Naive thymus-derived CD4-positive, alpha-beta T cell (primary cell): ENCODE measurements around the gene PTPRK. TPM values are rescaled to one million over a fixed set of nuclear protein-coding genes. Genes with fewer than 3 reads are reported as not detected.

Experiments used
- ATAC-seq: fragments of 150-1000 bp; cut with Tn5 transposase; 2 replicates; pipeline ENCODE4 v1.10.0; 2021; ENCODE audit warnings: mild to moderate bottlenecking, moderate library complexity
- CTCF ChIA-PET: fragments of 350-600 bp; sonication (Branson Sonifier 250); formaldehyde crosslinking; loops from one replicate; lab custom pipeline; 2021; ENCODE audit warnings: antibody characterized with exemption; lab: Charles Lee
- POLR2A ChIA-PET: fragments of 350-600 bp; sonication (Branson Sonifier 250); formaldehyde crosslinking; loops from one replicate; lab custom pipeline; 2021; ENCODE audit warnings: antibody characterized with exemption, inconsistent platforms; lab: Charles Lee
- DNase-seq, 9 donors: peaks; one replicate each; pipeline versions ENCODE4 v3.0.0 to v3.0.0-alpha.2; 2020 to 2022; ENCODE audit warnings: mixed read lengths in 1 of 9
- H3K27ac ChIP-seq: one replicate; pipeline ENCODE4 v1.7.0; 2013; ENCODE audit warnings: mild to moderate bottlenecking, low read depth, low read length, moderate library complexity
- H3K27me3 ChIP-seq, 2 donors: one replicate each; pipeline ENCODE4 v1.7.0; 2013; ENCODE audit warnings: low read length in 2 of 2, mild to moderate bottlenecking in 2 of 2, moderate library complexity in 2 of 2; ENCODE audit not compliant: control insufficient read depth in 2 of 2, insufficient read depth in 2 of 2
- H3K36me3 ChIP-seq, 3 experiments: 1 replicate in 2 of 3; 2 replicates in 1 of 3; pipeline ENCODE4 v1.7.0; 2013; ENCODE audit warnings: low read length in 3 of 3, mild to moderate bottlenecking in 3 of 3, moderate library complexity in 1 of 3; ENCODE audit not compliant: insufficient read depth in 3 of 3, control insufficient read depth in 2 of 3
- H3K4me1 ChIP-seq, 2 donors: one replicate each; pipeline ENCODE4 v1.7.0; 2013; ENCODE audit warnings: low read length in 2 of 2, mild to moderate bottlenecking in 2 of 2, moderate library complexity in 1 of 2; ENCODE audit not compliant: control insufficient read depth in 2 of 2, insufficient read depth in 2 of 2
- H3K4me3 ChIP-seq: 2 replicates; pipeline ENCODE4 v1.7.0; 2013; ENCODE audit warnings: mild to moderate bottlenecking, low read length
- H3K9me3 ChIP-seq, 3 experiments: 1 replicate in 2 of 3; 2 replicates in 1 of 3; pipeline ENCODE4 v1.7.0; 2013; ENCODE audit warnings: low read length in 3 of 3; ENCODE audit not compliant: control insufficient read depth in 2 of 3
- H3K27ac Mint-ChIP-seq, 9 donors: one replicate each; pipeline ENCODE4 v1.8.0; 2020 to 2022; ENCODE audit warnings: mixed read lengths in 9 of 9, mild to moderate bottlenecking in 8 of 9, moderate library complexity in 5 of 9, inconsistent platforms in 2 of 9
- H3K27me3 Mint-ChIP-seq, 5 donors: one replicate each; pipeline ENCODE4 v1.8.0; 2021 to 2022; ENCODE audit warnings: mixed read lengths in 5 of 5, mild to moderate bottlenecking in 1 of 5
- H3K36me3 Mint-ChIP-seq, 5 donors: one replicate each; pipeline ENCODE4 v1.8.0; 2020 to 2022; ENCODE audit warnings: mixed read lengths in 5 of 5, mild to moderate bottlenecking in 3 of 5, inconsistent platforms in 1 of 5
- H3K4me1 Mint-ChIP-seq, 7 donors: one replicate each; pipeline ENCODE4 v1.8.0; 2020 to 2022; ENCODE audit warnings: mixed read lengths in 7 of 7, mild to moderate bottlenecking in 3 of 7, inconsistent platforms in 1 of 7
- H3K4me3 Mint-ChIP-seq, 10 donors: one replicate each; pipeline ENCODE4 v1.8.0; 2020 to 2022; ENCODE audit warnings: mild to moderate bottlenecking in 10 of 10, mixed read lengths in 10 of 10, moderate library complexity in 6 of 10, inconsistent platforms in 2 of 10
- H3K9me3 Mint-ChIP-seq, 11 donors: one replicate each; pipeline ENCODE4 v1.8.0; 2020 to 2022; ENCODE audit warnings: mixed read lengths in 11 of 11, mild to moderate bottlenecking in 4 of 11, inconsistent platforms in 1 of 11, moderate library complexity in 1 of 11
- intact Hi-C, 2 donors: fragments of 100-400 bp; cut with micrococcal nuclease; formaldehyde crosslinking; loops; one replicate each; pipeline ENCODE4 v1.15.1; 2023
- polyA plus RNA-seq, 2 donors: library from polyadenylated mRNA; unstranded; fragments of 300-500 nt; fragmentation: Illumina TruSeq; gene quantifications; one replicate each; pipeline ENCODE4 v1.2.3, GENCODE V29; 2021
- total RNA-seq, 6 experiments: library from RNA in 5 of 6; stranded (reverse) in 5 of 6; gene quantifications; 1 replicate in 5 of 6; 2 replicates in 1 of 6; pipeline ENCODE4 v1.2.3 and lab custom pipeline; 2021 to 2026

PTPRK gene
- total and polyA plus RNA-seq, 7 experiments from 2014 or later = 1.3 to 6.5 (median 2.3) TPM

DNA sequence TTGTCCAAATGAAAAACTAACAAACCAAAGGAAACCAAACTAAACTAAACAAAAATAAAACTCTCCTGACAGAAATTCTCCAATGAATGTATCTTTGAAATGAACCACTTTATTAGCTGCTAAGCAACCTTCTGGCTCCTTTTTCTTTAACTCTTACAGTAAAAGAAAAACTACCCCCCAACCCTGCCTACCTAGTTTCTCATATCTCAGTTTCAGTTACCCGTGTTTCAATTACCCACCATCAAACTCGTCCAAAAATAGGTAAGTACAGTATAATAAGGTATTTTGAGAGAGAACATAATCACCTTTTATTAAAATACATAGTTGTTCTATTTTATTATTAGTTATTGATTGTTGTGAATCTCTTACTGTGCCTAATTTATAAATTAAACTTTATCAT is 442.1 kb downstream of the PTPRK start:
- CTCF ChIA-PET = no interaction called here
- no peak overlapping the region for H3K27ac Mint-ChIP-seq

DNA sequence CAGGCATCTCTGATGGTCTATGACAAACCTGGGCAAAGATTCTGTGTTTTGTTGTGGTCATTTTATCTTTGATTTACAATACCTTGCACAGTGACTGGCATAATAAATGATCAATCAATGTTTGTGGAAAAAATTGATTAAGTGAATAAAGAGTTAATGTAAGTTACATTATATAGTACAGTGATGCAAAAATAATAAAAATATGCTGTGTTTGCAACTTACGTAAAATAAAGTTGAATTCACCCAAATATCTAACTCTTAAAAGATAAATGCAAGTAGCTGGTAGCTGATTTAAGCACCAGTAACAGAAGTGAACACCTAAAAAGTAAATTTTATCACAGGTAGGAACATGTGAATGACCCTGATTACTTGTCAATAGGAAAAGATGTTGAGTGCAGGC is 443.6 kb downstream of the PTPRK start:
- no peaks in the 10 kb centered on the region for H3K36me3 ChIP-seq
- no peak overlapping the region for H3K4me3 Mint-ChIP-seq
- peaks cover 0 to 8% (median 0%) of the 10 kb centered on the region in 5 donors for H3K27me3 Mint-ChIP-seq
- no peaks in the 10 kb centered on the region for H3K9me3 ChIP-seq
- no peak overlapping the region for H3K4me3 ChIP-seq
- intact Hi-C loops = no loop called here
- DNase-seq (no peak), ATAC-seq (no peak)
- H3K27ac ChIP-seq = no peak overlapping the region
- no peaks in the 10 kb centered on the region for H3K36me3 Mint-ChIP-seq
- H3K4me1 Mint-ChIP-seq = peaks cover 0 to 2% (median 0%) of the 10 kb centered on the region in 7 donors
- POLR2A ChIA-PET = no interaction called here
- peaks cover 0 to 6% (median 0%) of the 10 kb centered on the region in 11 donors for H3K9me3 Mint-ChIP-seq
- CTCF ChIA-PET = interaction anchor here (0.6 kb wide), 1 partner anchor 1297 kb away, joined by 7 read pairs; no protein-coding TSS in a partner anchor
- no peak overlapping the region for H3K27ac Mint-ChIP-seq
- H3K27me3 ChIP-seq = no peaks in the 10 kb centered on the region
- H3K4me1 ChIP-seq = no peaks in the 10 kb centered on the region

More for the DNA sequence above, 442.1 kb downstream of the PTPRK start:
- H3K36me3 Mint-ChIP-seq = no peaks in the 10 kb centered on the region
- H3K27me3 Mint-ChIP-seq = peaks cover 0 to 11% (median 0%) of the 10 kb centered on the region in 5 donors
- DNase-seq (no peak), ATAC-seq (no peak)
- H3K27me3 ChIP-seq = no peaks in the 10 kb centered on the region
- H3K4me3 ChIP-seq = no peak overlapping the region
- H3K9me3 ChIP-seq = no peaks in the 10 kb centered on the region
- H3K4me3 Mint-ChIP-seq = no peak overlapping the region
- POLR2A ChIA-PET = no interaction called here
- no peaks in the 10 kb centered on the region for H3K36me3 ChIP-seq
- intact Hi-C loops = no loop called here
- peaks cover 0 to 2% (median 0%) of the 10 kb centered on the region in 7 donors for H3K4me1 Mint-ChIP-seq
- H3K9me3 Mint-ChIP-seq = peaks cover 0 to 6% (median 0%) of the 10 kb centered on the region in 11 donors
- no peaks in the 10 kb centered on the region for H3K4me1 ChIP-seq
- no peak overlapping the region for H3K27ac ChIP-seq

DNA sequence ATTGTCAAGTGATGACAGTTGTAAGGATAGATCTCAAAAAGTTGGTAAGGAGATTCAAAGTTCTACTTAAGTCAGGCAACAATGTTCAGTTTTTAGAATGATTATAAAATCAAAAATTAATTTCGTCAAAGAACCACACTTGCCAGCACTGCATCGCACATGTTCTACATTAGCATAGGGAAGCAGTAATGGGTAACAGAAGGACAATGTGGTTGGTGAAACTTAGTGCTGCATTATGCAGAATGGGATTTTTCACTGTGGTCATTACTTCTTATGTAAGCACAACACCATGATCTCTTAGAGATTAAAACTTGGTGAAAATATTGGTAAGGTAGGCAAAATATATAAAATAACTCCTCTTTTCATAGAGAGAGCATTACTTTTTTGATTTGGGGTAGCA is 445.8 kb downstream of the PTPRK start:
- Histone ChIP-seq H3K27ac (no peak overlapping the region), H3K36me3 (no peaks in the 10 kb centered on the region), H3K4me3 (no peak overlapping the region), H3K9me3 (no peaks in the 10 kb centered on the region), H3K27me3 (no peaks in the 10 kb centered on the region), H3K4me1 (no peaks in the 10 kb centered on the region)
- H3K4me3 Mint-ChIP-seq = no peak overlapping the region
- POLR2A ChIA-PET = no interaction called here
- H3K27ac Mint-ChIP-seq = no peak overlapping the region
- peaks cover 0 to 6% (median 0%) of the 10 kb centered on the region in 5 donors for H3K27me3 Mint-ChIP-seq
- H3K4me1 Mint-ChIP-seq = peaks cover 0 to 4% (median 0%) of the 10 kb centered on the region in 7 donors
- ATAC-seq (no peak), DNase-seq (no peak)
- intact Hi-C loops = no loop called here
- H3K9me3 Mint-ChIP-seq = peaks cover 0 to 6% (median 0%) of the 10 kb centered on the region in 11 donors
- H3K36me3 Mint-ChIP-seq = no peaks in the 10 kb centered on the region
- CTCF ChIA-PET = no interaction called here

DNA sequence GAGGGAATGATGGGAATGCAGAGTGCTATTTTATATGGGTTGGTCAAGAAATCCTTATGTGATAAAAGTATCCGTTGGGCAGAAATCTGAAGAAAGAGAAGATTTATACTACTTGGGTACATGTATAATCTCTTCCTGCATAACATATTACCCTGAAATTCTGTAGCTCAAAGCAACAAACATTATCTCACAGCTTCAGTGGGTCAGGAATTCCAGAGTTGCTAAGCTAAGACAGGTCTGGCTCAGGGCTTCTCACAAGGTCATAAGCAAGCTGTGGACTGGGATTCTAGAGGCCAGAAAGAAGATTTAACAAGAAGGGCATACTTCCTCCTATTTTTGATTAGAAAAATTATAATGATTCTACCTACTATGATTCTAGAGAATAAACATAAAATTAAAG is 447.0 kb downstream of the PTPRK start:
- Histone ChIP-seq H3K27me3 (no peaks in the 10 kb centered on the region), H3K4me3 (no peak overlapping the region), H3K36me3 (no peaks in the 10 kb centered on the region), H3K9me3 (no peaks in the 10 kb centered on the region), H3K4me1 (no peaks in the 10 kb centered on the region), H3K27ac (no peak overlapping the region)
- Mint-ChIP-seq H3K4me1 (peaks cover 0 to 4% (median 0%) of the 10 kb centered on the region in 7 donors), H3K36me3 (no peaks in the 10 kb centered on the region), H3K9me3 (peaks cover 0 to 6% (median 0%) of the 10 kb centered on the region in 11 donors), H3K27me3 (peaks cover 0 to 3% (median 0%) of the 10 kb centered on the region in 5 donors), H3K4me3 (no peak overlapping the region), H3K27ac (no peak overlapping the region)
- intact Hi-C loops = no loop called here
- no peak for ATAC-seq
- DNase-seq = no peak
- POLR2A ChIA-PET = no interaction called here
- CTCF ChIA-PET = no interaction called here

DNA sequence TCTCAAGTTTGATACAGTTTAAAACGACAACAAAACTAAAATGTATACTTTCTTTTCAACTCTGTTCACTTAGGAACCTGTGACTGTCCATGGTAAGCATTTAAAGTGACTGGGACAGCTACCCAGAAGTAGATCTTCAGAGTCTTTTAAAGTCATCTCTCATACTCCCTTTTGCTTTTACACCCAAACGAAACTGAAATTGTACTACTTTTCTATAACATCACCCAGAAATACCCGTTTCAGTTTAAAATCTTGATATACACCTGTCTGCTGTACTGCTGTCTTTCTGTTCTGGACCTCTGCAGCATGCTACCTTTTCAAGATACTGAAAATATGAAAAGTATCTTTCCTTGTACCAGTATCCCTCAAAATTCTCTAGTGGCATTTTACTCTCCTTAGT is 449.2 kb downstream of the PTPRK start:
- intact Hi-C loops = loop anchor here in 1 of 2 donors (2.0 kb wide), 1 partner anchor 22 kb away; no protein-coding TSS in a partner anchor
- Histone ChIP-seq H3K4me1 (no peaks in the 10 kb centered on the region), H3K36me3 (no peaks in the 10 kb centered on the region), H3K27ac (no peak overlapping the region), H3K27me3 (no peaks in the 10 kb centered on the region), H3K4me3 (no peak overlapping the region), H3K9me3 (no peaks in the 10 kb centered on the region)
- Mint-ChIP-seq H3K36me3 (no peaks in the 10 kb centered on the region), H3K27ac (no peak overlapping the region), H3K4me1 (peaks cover 0 to 4% (median 0%) of the 10 kb centered on the region in 7 donors), H3K4me3 (no peak overlapping the region), H3K27me3 (peaks cover 0 to 3% (median 0%) of the 10 kb centered on the region in 5 donors), H3K9me3 (peaks cover 0 to 6% (median 0%) of the 10 kb centered on the region in 11 donors)
- DNase-seq (no peak), ATAC-seq (no peak)
- ChIA-PET POLR2A (no interaction called here), CTCF (no interaction called here)

DNA sequence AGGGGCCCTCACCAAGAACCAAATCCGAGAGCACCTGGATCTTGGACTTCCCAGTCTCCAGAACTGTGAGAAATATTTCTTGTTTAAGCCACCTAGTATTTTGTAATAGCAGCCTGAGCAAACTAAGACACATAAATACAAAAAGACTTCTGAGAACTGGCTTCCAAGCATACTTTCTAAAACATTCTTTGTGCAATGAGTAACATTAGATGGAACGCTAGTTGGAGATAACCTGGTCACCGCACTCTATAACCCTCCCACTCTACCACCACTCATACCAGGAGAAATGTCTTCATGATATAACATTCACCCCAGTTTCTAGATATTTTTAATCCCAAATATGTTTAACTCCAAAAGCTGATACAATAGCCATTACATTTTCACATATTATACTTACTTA is 450.0 kb downstream of the PTPRK start:
- no peak overlapping the region for H3K4me3 Mint-ChIP-seq
- CTCF ChIA-PET = no interaction called here
- no peaks in the 10 kb centered on the region for H3K36me3 Mint-ChIP-seq
- no peaks in the 10 kb centered on the region for H3K9me3 ChIP-seq
- H3K27ac ChIP-seq = no peak overlapping the region
- H3K9me3 Mint-ChIP-seq = peaks cover 0 to 2% (median 0%) of the 10 kb centered on the region in 11 donors
- ATAC-seq = no peak
- peaks cover 0 to 4% (median 2%) of the 10 kb centered on the region in 7 donors for H3K4me1 Mint-ChIP-seq
- no peak overlapping the region for H3K27ac Mint-ChIP-seq
- intact Hi-C loops = loop anchor here in 1 of 2 donors (2.0 kb wide), 1 partner anchor 22 kb away; no protein-coding TSS in a partner anchor
- H3K4me3 ChIP-seq = no peak overlapping the region
- H3K27me3 ChIP-seq = no peaks in the 10 kb centered on the region
- POLR2A ChIA-PET = no interaction called here
- DNase-seq = no peak
- H3K36me3 ChIP-seq = no peaks in the 10 kb centered on the region
- H3K4me1 ChIP-seq = no peaks in the 10 kb centered on the region
- peaks cover 0 to 2% (median 0%) of the 10 kb centered on the region in 5 donors for H3K27me3 Mint-ChIP-seq

DNA sequence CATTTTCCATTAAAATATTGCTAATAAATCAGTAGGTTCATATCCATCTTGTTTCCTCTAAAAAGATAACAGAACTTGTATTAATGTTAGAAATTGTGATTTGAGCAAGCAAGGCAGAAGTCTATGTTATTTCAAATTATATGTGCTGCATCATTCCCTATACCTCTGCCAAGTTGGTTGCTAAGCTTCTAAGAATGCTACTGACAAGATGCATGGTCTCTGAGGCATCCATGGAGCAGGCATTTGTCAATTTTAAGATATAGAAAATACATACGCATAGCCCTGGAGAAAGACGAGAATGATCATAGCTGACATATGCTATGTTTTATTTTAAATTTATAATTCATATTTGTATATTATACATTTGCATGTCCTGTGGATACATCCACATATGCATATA is 451.2 kb downstream of the PTPRK start:
- no peaks in the 10 kb centered on the region for H3K4me1 ChIP-seq
- POLR2A ChIA-PET = no interaction called here
- no peak for ATAC-seq
- Mint-ChIP-seq H3K9me3 (no peaks in the 10 kb centered on the region), H3K4me1 (peaks cover 0 to 4% (median 0%) of the 10 kb centered on the region in 7 donors), H3K36me3 (no peaks in the 10 kb centered on the region), H3K4me3 (no peak overlapping the region), H3K27ac (no peak overlapping the region), H3K27me3 (no peaks in the 10 kb centered on the region)
- no peak overlapping the region for H3K4me3 ChIP-seq
- no peak for DNase-seq
- CTCF ChIA-PET = no interaction called here
- H3K27me3 ChIP-seq = no peaks in the 10 kb centered on the region
- H3K36me3 ChIP-seq = no peaks in the 10 kb centered on the region
- H3K9me3 ChIP-seq = no peaks in the 10 kb centered on the region
- intact Hi-C loops = no loop called here
- H3K27ac ChIP-seq = no peak overlapping the region
